K562 (cell line): ENCODE data around the gene TPGS1. TPM values are rescaled to one million over a fixed set of nuclear protein-coding genes. Genes with fewer than 3 reads are reported as not detected.
A peak's percentile ranks its signal among the peaks of the same experiment; 100 is the strongest.

Source experiments
- AFF1 ChIP-seq, 2 experiments: fragments of 450-650 bp; IDR thresholded peaks; 2 replicates each; pipeline ENCODE4 v1.6.1; 2018; ENCODE audit warnings: mild to moderate bottlenecking in 2 of 2, low read depth in 1 of 2; ENCODE audit not compliant: partially characterized antibody in 2 of 2
- ARID1B ChIP-seq: fragments of 450-650 bp; IDR thresholded peaks from 2 replicates; pipeline ENCODE4 v1.6.1; 2016; ENCODE audit warnings: antibody characterized with exemption, mild to moderate bottlenecking, inconsistent platforms
- CBX8 ChIP-seq: fragments of 200-600 bp; sonication (generic); IDR thresholded peaks from 2 replicates; pipeline ENCODE4 v1.6.1; 2012; ENCODE audit warnings: borderline replicate concordance, mixed run types, low read depth, mild to moderate bottlenecking, moderate library complexity, mixed read lengths, low read length, control low read depth, inconsistent platforms; ENCODE audit not compliant: poor library complexity, severe bottlenecking; ENCODE audit errors: extremely low read depth
- CREB3L1 ChIP-seq: fragments of 450-650 bp; IDR thresholded peaks from 2 replicates; pipeline ENCODE4 v1.6.1; 2014; ENCODE audit warnings: low read depth, mild to moderate bottlenecking, moderate library complexity, borderline replicate concordance
- GABPA ChIP-seq: fragments of 200-800 bp; sonication (Bioruptor generic); conservative IDR thresholded peaks from 2 replicates; pipeline ENCODE4 v1.6.1; 2016; ENCODE audit warnings: low read depth, missing genetic modification characterization, missing compliant biosample characterization
- GABPB2 ChIP-seq: fragments of 250-450 bp; sonication (Bioruptor Pico); conservative IDR thresholded peaks from 2 replicates; pipeline ENCODE4 v1.5.1; 2021; ENCODE audit warnings: mild to moderate bottlenecking
- GATAD2A ChIP-seq: fragments of 450-650 bp; IDR thresholded peaks from 2 replicates; pipeline ENCODE4 v1.6.1; 2017
- GMEB1 ChIP-seq: fragments of 250-450 bp; sonication (Bioruptor Pico); IDR thresholded peaks from 2 replicates; pipeline ENCODE4 v1.4.0; 2020; ENCODE audit warnings: mild to moderate bottlenecking
- MAFF ChIP-seq: IDR thresholded peaks from 2 replicates; pipeline ENCODE4 v1.6.1; 2012; ENCODE audit warnings: low read length, improper control_type of control experiment
- MEF2A ChIP-seq: IDR thresholded peaks from 2 replicates; pipeline ENCODE4 v1.6.1; 2011; ENCODE audit warnings: low read depth, mild to moderate bottlenecking, low read length, moderate library complexity; ENCODE audit not compliant: control insufficient read depth
- POLR2G ChIP-seq: fragments of 200-400 bp; formaldehyde crosslinking; IDR thresholded peaks from 2 replicates; pipeline ENCODE4 v1.6.1; 2017; ENCODE audit warnings: low read depth, mild to moderate bottlenecking, antibody characterized with exemption, low read length, moderate library complexity
- POLR2H ChIP-seq: IDR thresholded peaks from 2 replicates; pipeline ENCODE4 v1.6.1; 2016; ENCODE audit warnings: missing genetic modification characterization, low read depth, mild to moderate bottlenecking, control low read depth, missing compliant biosample characterization, moderate library complexity
- STAT6 ChIP-seq: sonication (generic); formaldehyde crosslinking; IDR thresholded peaks from 2 replicates; pipeline ENCODE4 v1.8.1; 2023; ENCODE audit warnings: mild to moderate bottlenecking, missing genetic modification reagents
- ZNF354B ChIP-seq: fragments of 250-450 bp; sonication (Bioruptor Pico); IDR thresholded peaks from 2 replicates; pipeline ENCODE4 v1.4.0; 2020
- ZNF408 ChIP-seq: fragments of 250-450 bp; sonication (Bioruptor Pico); IDR thresholded peaks from 2 replicates; pipeline ENCODE4 v1.4.0; 2020; ENCODE audit warnings: low read depth, mild to moderate bottlenecking, moderate library complexity
- ZNF740 ChIP-seq, 3 experiments: fragments of 200-800 bp in 1 of 3; sonication (Bioruptor generic) in 1 of 3; sonication (generic) in 1 of 3; formaldehyde crosslinking in 1 of 3; IDR thresholded peaks; 2 replicates each; pipeline versions ENCODE4 v1.6.1 to v1.8.0; 2016 to 2022; ENCODE audit warnings: mild to moderate bottlenecking in 2 of 3, missing compliant biosample characterization in 2 of 3, missing genetic modification characterization in 2 of 3, missing genetic modification reagents in 1 of 3
- polyA plus RNA-seq, 8 experiments: library from polyadenylated mRNA; depleted of rRNA in 4 of 8; stranded (reverse) in 5 of 8; unstranded in 3 of 8; fragments of >200 nt; fragmentation: Nextera tagmentation in 2 of 8; fragmentation: Illumina TruSeq in 1 of 8; extraction: Ambion mirVana in 2 of 8; extraction: Trizol in 1 of 8; gene quantifications; 2 replicates each; pipeline versions ENCODE4 v1.2.1 to v1.2.3, GENCODE V29; 2011 to 2014; ENCODE audit warnings: inconsistent platforms in 1 of 8, missing spikeins in 1 of 8
- total RNA-seq, 7 experiments: library from RNA; depleted of rRNA in 6 of 7; stranded (reverse); fragments of >200 nt in 6 of 7; fragmentation: Illumina TruSeq in 2 of 7; extraction: Trizol in 2 of 7; gene quantifications; 2 replicates each; pipeline versions ENCODE4 v1.2.1 to v1.2.3, GENCODE V29; 2011 to 2021; ENCODE audit warnings: low replicate concordance in 1 of 7

Gene TPGS1
- total and polyA plus RNA-seq, 9 of the 15 experiments (the other 6 are each of a cell fraction or from before 2014, with no cell fraction given): 0.30 to 31.6 (median 1.2) TPM; not detected in 2

GRCh38 chr19:566403-566802 lies 59.1 kb downstream of the TPGS1 start (continued):
- TF ChIP-seq ZNF740 (CRISPR knock-in tag; IDR thresholded peaks at IDR 0.05) (no peak), ZNF740 (tag; IDR thresholded peaks at IDR 0.05) (peak in 1 of 2 experiments; percentile 34; a peak in 1 of 4 replicates), ARID1B (peak; percentile 74), STAT6 (CRISPR knock-in tag) (no peak), POLR2H (tag) (peak; percentile 37; the same call in 1 of the 2 replicates), MAFF (no peak), AFF1 (IDR thresholded peaks at IDR 0.05; ENCODE audit: low read depth in 1 of 2, partially characterized antibody in 2 of 2) (no peak), GABPB2 (CRISPR knock-in tag) (no peak), ZNF354B (CRISPR knock-in tag) (no peak), GMEB1 (CRISPR knock-in tag) (no peak), CREB3L1 (peak; percentile 25; the same call in 1 of the 2 replicates), POLR2G (peak; percentile 60), GATAD2A (peak; percentile 83; the same call in 1 of the 2 replicates), ZNF408 (CRISPR knock-in tag) (no peak), MEF2A (no peak), CBX8 (no peak), GABPA (tag) (peak; percentile 54)
